ENCODE results near the gene FSTL3.
A peak's percentile ranks its signal among the peaks of the same experiment; 100 is the strongest.
"Not testable (repeated sequence)": the region's sequence is repeated elsewhere in the genome, so short reads cannot be mapped to it uniquely, and the experiment has no call there.

The FSTL3 gene

DNA sequence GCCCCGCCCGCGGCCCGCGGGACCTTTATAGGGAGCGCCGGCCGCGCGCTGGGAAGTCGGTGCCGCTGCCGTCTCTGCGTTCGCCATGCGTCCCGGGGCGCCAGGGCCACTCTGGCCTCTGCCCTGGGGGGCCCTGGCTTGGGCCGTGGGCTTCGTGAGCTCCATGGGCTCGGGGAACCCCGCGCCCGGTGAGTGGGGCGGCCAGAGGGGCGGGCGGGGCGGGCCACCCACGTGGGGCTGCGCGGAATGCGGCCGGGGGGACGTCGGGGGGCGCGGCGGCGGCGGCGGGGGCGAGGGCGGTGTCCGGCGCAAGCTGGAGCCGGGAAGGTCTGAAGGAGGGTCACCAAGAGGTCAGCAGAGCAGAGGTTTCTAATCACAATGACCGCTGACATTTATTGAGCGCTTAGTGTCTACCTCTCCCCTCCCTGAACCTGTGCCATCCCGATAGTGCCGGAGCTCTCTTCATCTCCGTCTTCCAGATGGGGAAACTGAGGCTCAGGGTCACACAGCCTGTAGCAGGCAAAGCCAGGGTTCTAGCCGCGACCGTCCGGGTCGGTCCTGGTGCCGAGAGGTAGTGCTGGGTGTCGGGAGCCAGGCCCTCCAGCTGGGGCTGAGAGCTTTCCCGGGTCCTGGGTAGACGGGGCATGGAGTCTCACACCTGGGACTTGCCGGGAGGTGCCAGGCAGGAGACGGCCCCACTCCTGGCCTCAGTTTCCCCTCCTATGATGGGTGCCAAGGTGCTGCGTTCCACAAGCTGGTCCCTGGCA, at the start of gene FSTL3:
Gene FSTL3, plus strand, starts transcription at position 54 of the 767 bp plus-strand sequence. Its CDS starts 32 bp downstream, at position 86.
- no peak for DNase-seq

- not testable (repeated sequence) for DNase-seq
Measured at GRCh38 chr19:626566-626965, 49.6 kb upstream of the FSTL3 start.

GRCh38 chr19:628168-628567, 48.0 kb upstream of the FSTL3 start:
- no peak for DNase-seq

DNA sequence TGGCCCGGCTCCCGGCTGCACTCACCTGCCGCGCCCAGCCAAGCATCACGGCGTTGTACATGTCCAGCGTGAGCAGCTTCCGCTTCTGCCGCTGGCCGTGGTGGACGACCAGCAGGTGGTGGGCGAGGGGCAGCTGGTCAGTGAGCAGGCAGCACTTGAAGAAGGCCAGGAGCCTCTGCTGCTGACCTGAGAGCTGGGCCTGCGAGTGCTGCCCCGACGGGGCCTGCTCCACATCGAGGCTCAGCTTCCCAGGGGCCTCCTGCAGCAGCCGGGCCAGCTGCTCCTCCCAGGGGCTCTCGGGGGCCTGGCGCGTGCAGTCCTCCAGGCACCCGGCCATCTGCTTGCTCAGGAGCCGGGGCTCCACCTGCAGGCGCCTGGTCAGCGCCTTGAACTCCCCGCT, 46.7 kb upstream of the FSTL3 start:
- DNase-seq, result not testable (repeated sequence)

DNA sequence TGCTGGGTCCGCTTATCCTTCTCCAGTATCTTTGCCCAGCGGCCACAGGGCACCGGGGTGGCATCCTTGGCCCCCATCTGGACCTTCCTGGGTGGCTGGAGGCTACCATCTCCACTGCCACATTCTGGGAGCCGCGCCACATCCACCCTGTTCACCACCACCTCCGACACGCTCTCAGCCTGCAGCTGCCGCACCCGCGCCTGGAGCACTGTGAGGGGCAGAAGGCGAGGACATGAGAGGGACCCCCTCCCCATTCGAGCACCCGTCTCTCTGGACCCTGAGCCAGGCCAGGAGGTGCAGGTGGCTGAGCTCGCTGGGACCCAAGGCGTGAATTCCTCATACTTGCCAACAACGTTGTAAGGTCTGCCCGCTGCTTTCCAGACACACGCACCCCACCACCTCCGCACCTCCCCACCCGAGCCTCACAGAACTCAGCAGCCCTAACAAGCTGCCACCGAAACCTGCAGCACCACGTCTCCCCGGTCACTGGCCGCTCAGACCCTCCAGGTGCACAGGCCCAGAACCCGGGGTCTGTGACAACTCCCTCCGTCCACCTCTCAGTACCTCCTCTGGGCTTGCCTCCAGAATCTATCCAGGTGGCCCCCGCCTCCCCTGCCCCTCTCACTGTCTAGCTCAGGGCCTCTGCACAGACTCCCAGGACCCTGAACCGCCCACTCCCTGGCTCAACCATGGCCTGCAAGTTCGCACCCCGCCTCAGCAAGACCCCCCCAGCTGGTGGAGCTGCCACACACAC, 46.1 kb upstream of the FSTL3 start:
- DNase-seq, result no peak

- no peak for DNase-seq
Measured at GRCh38 chr19:632579-633067, 43.6 kb upstream of the FSTL3 start.

DNA sequence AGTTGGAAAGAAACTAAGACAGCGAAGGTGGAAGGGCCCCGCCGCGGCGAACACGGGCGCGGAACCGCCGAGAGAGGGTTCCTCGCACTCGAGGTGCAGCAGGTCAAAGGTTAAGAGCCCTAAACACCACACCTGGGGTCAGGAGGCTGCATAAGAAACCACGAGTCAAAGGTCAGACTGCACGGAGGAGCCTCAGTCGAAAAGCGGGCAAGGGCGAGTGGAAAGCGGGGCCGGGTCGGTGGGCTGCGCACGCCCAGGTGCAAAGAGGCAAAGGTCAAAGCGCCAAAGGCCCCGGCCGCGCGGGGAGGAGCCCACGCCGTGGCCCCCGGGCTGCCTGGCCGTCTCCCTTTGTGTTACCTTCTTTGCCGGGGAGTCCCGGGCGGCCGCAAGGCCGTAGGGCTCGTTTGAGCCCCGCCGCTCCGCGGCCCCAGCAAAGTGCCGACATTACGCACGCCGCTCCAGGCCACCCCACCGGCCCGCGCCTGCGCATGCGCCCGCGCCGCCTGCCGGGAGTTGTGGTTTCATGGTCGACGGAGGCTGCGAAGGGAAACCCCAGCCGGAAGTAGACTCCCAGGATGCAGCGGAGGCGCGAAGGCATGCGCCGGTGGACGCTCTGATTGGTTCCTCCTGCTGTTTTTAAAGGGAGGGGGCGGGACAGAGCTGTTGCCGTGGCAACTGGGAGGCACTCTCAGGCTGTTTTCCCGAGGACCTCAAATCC, 43.0 kb upstream of the FSTL3 start, which contains the start of gene POLRMT:
Gene POLRMT, minus strand, starts transcription at position 470 of the 718 bp plus-strand sequence. Its CDS starts 25 bp downstream, at position 445.
- peak; percentile 85 for DNase-seq

- no peak for DNase-seq
Measured at GRCh38 chr19:633786-634639, 42.2 kb upstream of the FSTL3 start.

- DNase-seq, result no peak
Measured at GRCh38 chr19:634975-635652, 41.1 kb upstream of the FSTL3 start.

DNA sequence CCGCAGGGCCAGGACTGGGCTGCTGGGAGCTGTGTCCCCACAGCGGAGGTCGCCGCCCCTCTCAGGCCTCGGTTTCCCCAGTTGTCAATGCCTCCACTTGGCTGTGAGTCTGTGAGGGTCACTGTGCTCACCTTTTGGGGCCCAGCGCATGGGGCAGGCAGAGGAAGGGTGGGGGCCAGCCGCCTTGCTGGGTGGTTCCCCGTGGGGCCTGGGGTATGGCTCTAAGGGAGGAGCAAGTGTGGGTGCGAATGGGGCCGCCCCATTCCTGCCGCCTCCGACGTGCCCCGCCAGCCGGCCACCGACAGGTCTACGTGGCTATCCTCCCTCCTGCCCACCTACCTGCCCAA, 37.3 kb upstream of the FSTL3 start:
- no peak for DNase-seq

- peak; percentile 21 for DNase-seq
Measured at GRCh38 chr19:639253-640160, 36.7 kb upstream of the FSTL3 start, which contains the start of gene FGF22. TSS of gene FGF22 (plus strand) at chr19:639879. CDS start at chr19:639926, 47 bp downstream.

DNA sequence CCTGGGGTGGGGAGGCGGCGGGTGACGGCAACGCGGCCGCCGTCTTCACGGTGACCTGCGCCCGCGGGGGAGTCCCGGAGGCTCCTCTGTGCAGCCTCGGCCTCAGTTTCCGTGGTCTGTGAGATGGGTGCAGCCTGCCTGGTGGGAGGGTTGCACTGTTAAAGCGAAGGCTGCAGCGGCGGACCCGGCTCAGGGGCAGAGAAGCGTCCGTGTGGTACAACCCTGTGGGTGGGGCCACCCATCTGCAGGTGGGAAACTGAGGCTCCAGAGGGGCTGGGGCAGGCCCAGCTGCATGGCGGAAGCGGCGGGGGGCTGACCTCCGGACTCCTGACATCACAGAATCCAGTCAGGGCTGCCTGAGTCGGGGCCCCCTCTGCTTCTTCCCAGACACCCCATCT, 36.0 kb upstream of the FSTL3 start:
- no peak for DNase-seq

GRCh38 chr19:640606-641189, 35.5 kb upstream of the FSTL3 start:
- no peak for DNase-seq

DNA sequence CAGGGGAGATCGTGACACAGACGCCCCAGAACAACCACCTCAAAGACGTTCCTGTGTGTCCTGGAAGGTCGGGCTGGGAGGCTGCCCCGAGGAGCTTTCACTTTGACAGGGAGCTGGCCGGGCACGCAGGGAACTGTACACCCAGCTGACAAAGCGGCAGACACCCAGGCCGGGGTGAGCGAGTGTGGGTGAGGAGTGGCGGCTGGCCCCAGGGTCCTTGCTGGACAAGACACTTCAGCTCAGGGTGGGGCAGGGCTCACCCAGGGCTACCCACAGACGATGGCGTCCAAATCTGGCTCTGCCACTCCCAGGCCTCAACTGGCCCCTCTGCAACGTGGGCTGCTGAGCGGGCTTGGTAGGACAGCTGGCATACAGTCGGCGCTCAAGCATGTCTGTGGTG, 34.5 kb upstream of the FSTL3 start:
- no peak for DNase-seq

DNA sequence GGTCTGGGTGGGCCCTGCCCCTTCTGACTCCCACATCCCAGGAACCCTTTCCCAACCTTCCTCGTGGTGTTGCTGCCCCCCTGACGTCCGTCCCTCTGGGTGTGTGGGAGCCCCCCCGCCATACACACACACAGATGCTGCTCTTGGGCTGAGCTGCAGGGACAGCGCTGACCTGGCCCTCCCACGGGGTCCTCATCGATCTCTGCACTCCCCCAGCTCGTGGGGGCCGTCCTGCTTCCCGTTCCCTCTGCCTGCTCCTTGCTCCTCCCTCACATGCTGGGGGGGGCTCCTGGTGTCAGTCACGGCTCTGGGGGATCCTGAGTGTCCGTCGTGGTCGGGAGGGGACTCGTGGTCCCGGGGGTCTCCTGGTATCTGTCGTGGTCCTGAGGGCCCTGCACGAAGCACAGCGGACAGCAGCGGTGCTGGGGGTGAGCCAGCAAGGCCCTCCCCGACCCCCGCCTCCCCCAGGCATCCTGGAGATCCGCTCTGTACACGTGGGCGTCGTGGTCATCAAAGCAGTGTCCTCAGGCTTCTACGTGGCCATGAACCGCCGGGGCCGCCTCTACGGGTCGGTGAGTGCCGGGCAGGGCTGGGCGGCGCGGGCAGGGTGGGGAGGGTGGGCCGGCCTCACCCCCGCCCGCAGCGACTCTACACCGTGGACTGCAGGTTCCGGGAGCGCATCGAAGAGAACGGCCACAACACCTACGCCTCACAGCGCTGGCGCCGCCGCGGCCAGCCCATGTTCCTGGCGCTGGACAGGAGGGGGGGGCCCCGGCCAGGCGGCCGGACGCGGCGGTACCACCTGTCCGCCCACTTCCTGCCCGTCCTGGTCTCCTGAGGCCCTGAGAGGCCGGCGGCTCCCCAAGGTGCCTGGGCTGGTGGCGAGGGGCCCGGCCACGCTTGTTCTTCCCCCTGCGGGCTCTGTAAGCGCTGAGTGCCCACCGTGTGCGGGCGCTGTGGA, 33.1 kb upstream of the FSTL3 start:
- no peak for DNase-seq

GRCh38 chr19:643736-644135, 32.5 kb upstream of the FSTL3 start:
- DNase-seq, result no peak

GRCh38 chr19:644363-644762, 31.8 kb upstream of the FSTL3 start:
- no peak for DNase-seq

GRCh38 chr19:644789-645188, 31.4 kb upstream of the FSTL3 start:
- no peak for DNase-seq

All from NCI-H526 treated with DMSO at 0.1 percent for 48 hours (cell line).